Measurements from ENCODE around the gene ALDH3B1.
"Not testable (repeated sequence)": the region's sequence is repeated elsewhere in the genome, so short reads cannot be mapped to it uniquely, and the experiment has no call there.

The ALDH3B1 gene, protein sequence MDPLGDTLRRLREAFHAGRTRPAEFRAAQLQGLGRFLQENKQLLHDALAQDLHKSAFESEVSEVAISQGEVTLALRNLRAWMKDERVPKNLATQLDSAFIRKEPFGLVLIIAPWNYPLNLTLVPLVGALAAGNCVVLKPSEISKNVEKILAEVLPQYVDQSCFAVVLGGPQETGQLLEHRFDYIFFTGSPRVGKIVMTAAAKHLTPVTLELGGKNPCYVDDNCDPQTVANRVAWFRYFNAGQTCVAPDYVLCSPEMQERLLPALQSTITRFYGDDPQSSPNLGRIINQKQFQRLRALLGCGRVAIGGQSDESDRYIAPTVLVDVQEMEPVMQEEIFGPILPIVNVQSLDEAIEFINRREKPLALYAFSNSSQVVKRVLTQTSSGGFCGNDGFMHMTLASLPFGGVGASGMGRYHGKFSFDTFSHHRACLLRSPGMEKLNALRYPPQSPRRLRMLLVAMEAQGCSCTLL

GRCh38 chr11:68010090-68011041 lies at the start of gene ALDH3B1:
Gene ALDH3B1, plus strand, starts transcription at chr11:68010327. Its CDS starts 4,971 bp downstream, at chr11:68015298.
- DNase-seq: no peak

DNA sequence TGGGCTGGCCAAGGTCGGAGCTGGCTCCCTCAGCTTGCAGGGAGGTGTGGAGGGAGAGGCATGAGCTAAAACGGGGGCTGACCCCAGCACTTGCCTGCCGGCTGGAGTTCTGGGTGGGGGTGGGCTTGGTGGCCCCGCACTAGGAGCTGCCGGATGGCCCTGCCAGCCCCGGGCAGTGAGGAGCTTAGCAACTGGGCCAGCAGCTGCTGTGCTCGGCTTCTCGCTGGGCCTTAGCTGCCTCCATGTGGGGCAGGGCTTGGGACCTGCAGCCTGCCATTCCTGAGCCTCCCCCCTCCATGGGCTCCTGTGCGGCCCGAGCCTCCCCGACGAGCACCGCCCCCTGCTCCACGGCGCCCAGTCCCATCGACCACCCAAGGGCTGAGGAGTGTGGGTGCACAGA lies 46.9 kb upstream of the ALDH3B1 start:
- not testable (repeated sequence) for DNase-seq

GRCh38 chr11:67963879-67964278 lies 46.2 kb upstream of the ALDH3B1 start:
- DNase-seq: not testable (repeated sequence)

DNA sequence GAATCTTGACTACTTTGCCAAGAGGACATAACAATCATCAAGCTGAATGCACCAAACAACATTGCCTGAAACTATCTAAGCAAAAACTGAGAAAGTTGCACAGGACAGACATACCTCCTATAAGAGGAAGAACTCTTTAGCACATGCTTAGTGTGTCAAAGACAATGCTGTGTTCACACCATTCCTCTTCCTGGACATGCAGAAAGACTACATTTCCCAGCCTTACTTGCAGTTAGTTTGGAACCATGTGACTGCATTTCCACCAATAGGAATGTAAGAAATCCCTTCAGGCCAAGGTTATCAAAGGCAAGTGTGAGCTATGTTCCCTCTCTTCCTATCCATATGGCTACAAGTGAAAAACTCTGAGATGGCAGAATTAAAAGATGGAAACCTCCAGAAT lies 45.4 kb upstream of the ALDH3B1 start:
- DNase-seq: not testable (repeated sequence)

DNA sequence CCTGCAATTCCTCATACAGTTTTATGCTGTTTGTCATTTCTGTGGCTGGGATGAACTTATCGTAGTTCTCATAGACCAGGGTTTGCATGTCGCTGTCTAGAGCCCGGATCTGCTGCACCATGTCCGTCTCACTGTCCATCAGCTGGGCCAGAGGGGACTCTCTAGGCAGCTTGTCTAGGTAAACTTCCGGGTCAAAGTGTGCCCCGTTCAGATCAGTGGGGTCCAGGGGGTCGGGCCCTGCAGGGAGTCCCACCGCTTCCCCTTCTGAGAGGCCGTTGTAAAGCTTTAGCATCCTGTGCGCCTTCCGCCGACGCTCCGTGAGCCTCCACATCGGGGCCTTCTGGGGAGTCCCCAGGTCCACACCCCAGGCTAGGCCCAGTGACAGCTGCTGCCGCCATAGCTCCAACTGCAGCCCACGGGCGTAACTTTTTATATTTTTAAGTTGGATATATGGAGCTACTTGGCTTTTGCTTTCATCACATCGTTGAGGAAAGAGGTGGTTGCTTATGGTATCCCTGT lies 44.2 kb upstream of the ALDH3B1 start:
- DNase-seq: not testable (repeated sequence)

DNA sequence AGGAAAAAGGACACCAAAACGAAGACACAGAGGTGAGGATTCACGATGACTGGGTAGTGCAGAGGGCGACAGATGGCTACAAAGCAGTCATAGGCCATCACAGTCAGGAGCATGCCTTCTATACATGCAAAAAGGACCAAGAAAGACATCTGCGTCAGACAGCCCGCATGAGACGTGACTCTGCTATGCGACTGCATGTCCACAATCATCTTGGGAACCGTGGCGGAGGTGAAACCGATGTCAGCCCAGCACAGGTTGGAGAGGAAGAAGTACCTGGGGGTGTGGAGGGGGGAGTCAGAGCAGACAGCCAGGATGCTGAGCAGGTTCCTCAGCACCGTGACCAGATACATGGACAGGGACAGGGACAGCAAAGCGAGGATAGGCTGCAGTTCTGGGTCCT lies 35.4 kb upstream of the ALDH3B1 start:
- not testable (repeated sequence) for DNase-seq

- DNase-seq: not testable (repeated sequence)
Measured at GRCh38 chr11:67978766-67979418, 31.2 kb upstream of the ALDH3B1 start.

DNA sequence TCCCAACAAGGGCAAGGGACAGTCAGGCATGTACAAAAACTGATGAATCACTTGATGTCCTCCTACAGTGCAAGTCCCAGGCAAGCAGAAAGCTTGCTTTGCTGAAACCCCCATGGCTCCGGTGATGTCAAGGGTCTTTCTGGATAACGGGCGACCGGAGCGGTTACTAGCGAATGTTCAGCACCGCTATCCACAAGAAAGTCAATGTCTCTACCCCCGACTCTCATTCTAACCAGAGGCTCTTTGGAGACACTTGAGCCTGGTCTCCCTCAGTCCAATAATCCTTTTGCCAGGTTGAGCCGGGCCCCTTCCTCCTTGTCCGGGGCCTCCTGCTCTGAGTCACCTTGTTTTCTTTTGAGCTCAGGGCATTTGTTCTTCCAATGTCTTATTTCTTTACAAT lies 28.9 kb upstream of the ALDH3B1 start:
- DNase-seq: not testable (repeated sequence)

DNA sequence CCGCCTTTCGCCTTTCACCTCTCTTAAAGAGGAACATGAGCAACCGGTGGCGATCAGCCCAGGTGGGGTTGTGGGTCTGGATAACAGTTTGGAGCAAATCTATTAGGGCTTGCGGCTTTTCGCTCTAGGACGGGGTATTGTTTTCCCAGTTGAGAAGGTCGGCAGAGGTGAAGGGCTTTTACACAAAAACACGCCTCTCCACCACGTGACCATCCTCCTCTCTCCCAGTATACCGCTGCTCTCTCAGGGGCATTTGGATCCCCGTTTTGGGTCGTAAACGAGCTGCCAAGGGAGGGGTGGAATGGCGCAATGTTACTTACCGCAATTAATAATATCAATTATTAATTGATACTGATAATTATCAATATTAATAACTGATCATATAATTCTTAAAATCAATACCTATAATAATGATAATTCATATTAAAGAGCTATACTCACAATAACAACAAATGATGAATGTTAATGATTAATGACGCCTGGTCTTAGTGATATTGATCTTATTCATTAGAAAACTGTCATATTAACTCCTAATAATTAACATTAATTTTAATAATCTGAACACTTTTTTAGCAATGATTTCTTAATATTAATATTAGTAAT lies 27.8 kb upstream of the ALDH3B1 start:
- not testable (repeated sequence) for DNase-seq

GRCh38 chr11:67983951-67984350 lies 26.2 kb upstream of the ALDH3B1 start:
- DNase-seq: no peak

- not testable (repeated sequence) for DNase-seq
Measured at GRCh38 chr11:67985302-67985701, 24.8 kb upstream of the ALDH3B1 start.

DNA sequence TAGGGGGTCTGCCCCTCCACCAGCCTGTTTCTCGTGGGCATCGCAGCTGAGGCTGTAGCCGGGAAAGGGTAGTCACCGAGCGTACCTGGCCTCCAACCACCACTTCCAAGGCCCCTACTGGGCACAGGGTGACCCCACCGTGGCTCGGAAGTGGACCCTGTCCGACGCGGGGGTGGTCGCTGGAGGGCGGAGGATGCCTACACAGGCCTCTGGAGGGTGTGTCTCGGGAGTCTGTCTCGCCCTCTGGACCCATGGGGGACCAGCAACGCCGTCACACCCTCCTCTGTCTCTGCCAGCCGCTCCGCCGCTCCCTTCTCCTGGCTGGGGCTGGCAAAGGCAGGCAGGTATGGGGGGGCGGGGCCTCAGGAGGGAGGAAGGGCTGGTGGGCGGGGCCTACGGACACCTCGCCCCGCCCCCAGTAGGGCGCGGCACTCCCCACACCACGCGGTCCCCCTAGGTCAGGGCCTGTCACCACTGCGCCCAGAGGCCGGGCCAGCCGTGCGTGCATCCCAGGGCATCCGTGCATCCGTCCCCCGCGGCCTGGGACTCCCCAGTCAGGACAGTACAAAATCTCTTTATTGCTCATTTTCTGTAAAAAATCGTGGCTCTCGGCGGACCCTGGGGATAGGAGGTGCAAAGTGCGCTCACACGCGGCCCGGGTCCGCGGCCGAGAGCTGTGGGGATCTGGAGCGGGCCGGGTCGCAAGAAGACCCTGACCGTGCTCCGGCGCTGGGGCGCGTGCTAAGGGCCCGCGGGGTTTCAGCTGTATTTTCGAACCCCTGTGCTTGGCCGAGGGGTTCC lies 19.4 kb upstream of the ALDH3B1 start:
- not testable (repeated sequence) for DNase-seq

DNA sequence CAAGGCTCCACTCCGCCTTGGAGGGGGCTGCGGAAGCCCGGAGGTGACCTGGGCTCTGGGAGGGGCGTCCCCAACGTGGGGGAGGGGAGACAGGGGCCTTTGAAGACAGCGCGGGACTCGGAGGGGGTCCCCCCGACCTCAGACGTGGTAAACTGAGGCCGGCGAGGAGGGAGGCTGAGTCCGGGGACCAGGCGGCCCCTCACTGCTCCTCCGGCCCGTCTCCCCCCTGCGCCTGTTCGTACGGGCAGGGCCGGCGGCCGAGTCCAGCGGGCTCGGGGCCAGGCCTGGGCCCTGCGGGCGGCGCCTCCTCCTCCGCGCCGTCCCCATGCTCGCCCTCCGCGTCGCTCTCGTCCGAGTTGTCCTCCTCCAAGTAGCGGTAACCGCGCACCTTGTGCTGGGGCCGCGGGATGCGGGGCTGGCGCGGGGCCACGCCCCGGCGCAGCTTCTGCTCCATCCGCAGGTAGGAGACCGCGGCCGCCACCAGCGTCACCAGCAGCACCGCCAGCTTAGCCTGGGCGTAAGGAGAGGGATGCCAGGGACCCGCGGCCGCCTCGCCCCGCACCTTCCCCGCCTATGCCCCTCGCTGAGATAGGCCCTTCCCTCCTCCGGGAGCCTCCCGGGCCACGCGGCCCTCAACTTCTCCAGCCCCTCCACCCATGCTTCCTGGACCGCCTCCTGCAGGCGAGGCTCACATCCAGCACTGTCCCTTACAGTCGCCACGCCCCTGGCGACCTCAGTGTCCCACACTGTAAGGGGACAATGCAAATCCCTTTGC lies 18.6 kb upstream of the ALDH3B1 start:
- not testable (repeated sequence) for DNase-seq

- DNase-seq: peak; percentile 60
Measured at GRCh38 chr11:67993821-67994220, 16.3 kb upstream of the ALDH3B1 start.

- not testable (repeated sequence) for DNase-seq
Measured at GRCh38 chr11:67994387-67994786, 15.7 kb upstream of the ALDH3B1 start.

DNA sequence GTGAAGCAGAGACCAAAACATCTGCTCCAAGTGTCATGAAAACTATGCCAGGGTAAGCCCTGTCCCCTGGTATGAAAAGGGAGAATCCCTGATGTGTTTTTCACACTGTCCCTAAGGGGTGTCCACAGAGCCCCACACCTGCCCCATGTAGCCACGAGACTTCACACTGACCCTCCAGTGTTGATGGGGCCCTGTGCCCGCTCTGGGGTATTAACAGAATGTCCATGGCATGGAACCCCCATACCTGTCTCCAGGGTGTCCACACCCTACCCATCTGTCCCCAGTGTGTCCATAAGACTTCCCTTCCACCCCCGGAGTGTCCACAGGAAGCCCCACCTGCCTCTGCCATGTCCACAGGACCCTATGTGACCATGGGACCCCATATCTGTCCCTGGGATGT lies 15.0 kb upstream of the ALDH3B1 start:
- not testable (repeated sequence) for DNase-seq

- DNase-seq: not testable (repeated sequence)
Measured at GRCh38 chr11:67995579-67995978, 14.5 kb upstream of the ALDH3B1 start.

- no peak for DNase-seq
Measured at GRCh38 chr11:67996051-67996450, 14.1 kb upstream of the ALDH3B1 start.

- DNase-seq: peak; percentile 46
Measured at GRCh38 chr11:67996622-67997474, 13.3 kb upstream of the ALDH3B1 start.
